ENCODE data around the gene PRXL2B. TPM values are rescaled to one million over a fixed set of nuclear protein-coding genes. Genes with fewer than 3 reads are reported as not detected.

Gene PRXL2B
- total RNA-seq, 1 experiment from 2014 or later = 32.2 TPM

GRCh38 chr1:2543543-2544092 lies 43.0 kb upstream of the PRXL2B start:
- CTCF ChIA-PET = no interaction called here
- Histone ChIP-seq H3K79me2 (ENCODE audit: insufficient read depth, low read length) (no peaks in the 10 kb centered on the region), H3K9ac (ENCODE audit: low read length) (no peak overlapping the region), H3K9me3 (ENCODE audit: control insufficient read depth in 1 of 2, insufficient read depth in 1 of 2, low read depth in 1 of 2, low read length in 2 of 2) (no peaks in the 10 kb centered on the region), H3K9me2 (ENCODE audit: insufficient read depth) (no peaks in the 10 kb centered on the region), H3K27me3 (ENCODE audit: insufficient read depth, low read length) (no peaks in the 10 kb centered on the region), H3K4me3 (replicated peaks in 1 of 2; ENCODE audit: low read depth in 1 of 2, low read length in 2 of 2) (no peak overlapping the region), H3K4me2 (ENCODE audit: low read length) (no peak overlapping the region), H3K4me1 (ENCODE audit: control insufficient read depth in 1 of 2, insufficient read depth in 2 of 2, low read length in 2 of 2) (peaks cover 17 to 44% of the 10 kb centered on the region in 2 experiments), H2AFZ (ENCODE audit: low read depth, low read length, poor library complexity, severe bottlenecking) (no peak overlapping the region), H4K20me1 (ENCODE audit: insufficient read depth) (no peaks in the 10 kb centered on the region), H3K27ac (ENCODE audit: low read depth, low read length) (no peak overlapping the region; the same call in 1 of the 2 replicates), H3K36me3 (ENCODE audit: control insufficient read depth in 1 of 2, insufficient read depth in 2 of 2, low read length in 2 of 2) (no peaks in the 10 kb centered on the region)
- no TSS peak for BruUV-seq (replicated peaks)
- POLR2A ChIA-PET = no interaction called here
- DNase-seq (ENCODE audit: low read depth, low spot score) (no peak), ATAC-seq (no peak)
- TF ChIP-seq EZH2phosphoT487 (IDR thresholded peaks at IDR 0.05; ENCODE audit: borderline replicate concordance) (no peak), RAD21 (IDR thresholded peaks at IDR 0.05; ENCODE audit: low read depth) (no peak), ELF1 (IDR thresholded peaks at IDR 0.05; ENCODE audit: borderline replicate concordance, low read depth) (no peak), CTCF (IDR thresholded peaks at IDR 0.05 in 2 of 3, conservative IDR thresholded peaks at IDR 0.05 in 1 of 3; ENCODE audit: borderline replicate concordance in 1 of 3, insufficient read depth in 1 of 3, low read depth in 2 of 3, low read length in 2 of 3) (no peak), CBX3 (IDR thresholded peaks at IDR 0.05; ENCODE audit: low read depth) (no peak)
- RAD21 ChIA-PET (ENCODE audit: low non-redundant PET in 1 of 2, low total read pairs in 2 of 2, uncharacterized antibody in 2 of 2, unreplicated experiment in 2 of 2) = no interaction called here
- intact Hi-C loops (cut with micrococcal nuclease) = no loop called here

GRCh38 chr1:2544093-2544874 lies 42.3 kb upstream of the PRXL2B start:
- Histone ChIP-seq H3K9ac (ENCODE audit: low read length) (no peak overlapping the region), H3K4me1 (ENCODE audit: control insufficient read depth in 1 of 2, insufficient read depth in 2 of 2, low read length in 2 of 2) (peaks cover 23 to 50% of the 10 kb centered on the region in 2 experiments), H3K79me2 (ENCODE audit: insufficient read depth, low read length) (no peaks in the 10 kb centered on the region), H3K27me3 (ENCODE audit: insufficient read depth, low read length) (no peaks in the 10 kb centered on the region), H3K9me2 (ENCODE audit: insufficient read depth) (no peaks in the 10 kb centered on the region), H3K4me2 (ENCODE audit: low read length) (no peak overlapping the region), H3K9me3 (ENCODE audit: control insufficient read depth in 1 of 2, insufficient read depth in 1 of 2, low read depth in 1 of 2, low read length in 2 of 2) (no peaks in the 10 kb centered on the region), H2AFZ (ENCODE audit: low read depth, low read length, poor library complexity, severe bottlenecking) (no peak overlapping the region), H3K4me3 (replicated peaks in 1 of 2; ENCODE audit: low read depth in 1 of 2, low read length in 2 of 2) (no peak overlapping the region), H4K20me1 (ENCODE audit: insufficient read depth) (no peaks in the 10 kb centered on the region), H3K27ac (ENCODE audit: low read depth, low read length) (no peak overlapping the region; the same call in 1 of the 2 replicates), H3K36me3 (ENCODE audit: control insufficient read depth in 1 of 2, insufficient read depth in 2 of 2, low read length in 2 of 2) (no peaks in the 10 kb centered on the region)
- DNase-seq (ENCODE audit: low read depth, low spot score) (no peak), ATAC-seq (no peak)
- ChIA-PET RAD21 (ENCODE audit: low non-redundant PET in 1 of 2, low total read pairs in 2 of 2, uncharacterized antibody in 2 of 2, unreplicated experiment in 2 of 2) (no interaction called here), CTCF (no interaction called here), POLR2A (no interaction called here)
- intact Hi-C loops (cut with micrococcal nuclease) = no loop called here
- no TSS peak for BruUV-seq (replicated peaks)
- TF ChIP-seq RAD21 (IDR thresholded peaks at IDR 0.05; ENCODE audit: low read depth) = no peak
- TF ChIP-seq ATF3 (IDR thresholded peaks at IDR 0.05) = no peak
- TF ChIP-seq EZH2 (IDR thresholded peaks at IDR 0.05) = no peak
- no peak for TF ChIP-seq POLR2A (IDR thresholded peaks at IDR 0.05; ENCODE audit: borderline replicate concordance, extremely low read depth, insufficient read depth, insufficient read length)
- TF ChIP-seq ELF1 (IDR thresholded peaks at IDR 0.05; ENCODE audit: borderline replicate concordance, low read depth) = no peak
- TF ChIP-seq SRF (IDR thresholded peaks at IDR 0.05; ENCODE audit: low read depth) = no peak
- no peak for TF ChIP-seq SP1 (IDR thresholded peaks at IDR 0.05; ENCODE audit: low read depth)
- TF ChIP-seq CTCF (IDR thresholded peaks at IDR 0.05 in 2 of 3, conservative IDR thresholded peaks at IDR 0.05 in 1 of 3; ENCODE audit: borderline replicate concordance in 1 of 3, insufficient read depth in 1 of 3, low read depth in 2 of 3, low read length in 2 of 3) = no peak
- TF ChIP-seq JUND (IDR thresholded peaks at IDR 0.05) = no peak
- no peak for TF ChIP-seq FOSL1 (IDR thresholded peaks at IDR 0.05; ENCODE audit: low read depth)

Measured in HCT116 (cell line).